C4-2B (cell line): Measurements from ENCODE around the gene FRS3.

ENCODE experiments used
- H3K27ac ChIP-seq: fragments of 450-650 bp; 2 replicates; pipeline ENCODE4 v1.5.1; 2017
- CTCF ChIP-seq: fragments of 450-650 bp; conservative IDR thresholded peaks from 2 replicates; pipeline ENCODE4 v1.5.1; 2017; ENCODE audit warnings: mild to moderate bottlenecking
- ZFX ChIP-seq: fragments of 450-650 bp; IDR thresholded peaks from 2 replicates; pipeline ENCODE4 v1.6.1; 2017

The FRS3 gene

GRCh38 chr6:41733707-41734665 is 45.7 kb downstream of the FRS3 start:
- H3K27ac ChIP-seq, result peak overlapping the region; percentile 78

GRCh38 chr6:41733360-41733706 is 46.4 kb downstream of the FRS3 start:
- no peak overlapping the region for H3K27ac ChIP-seq
- no peak for TF ChIP-seq ZFX
- TF ChIP-seq CTCF, result no peak

More at GRCh38 chr6:41733707-41734665, 45.7 kb downstream of the FRS3 start:
- TF ChIP-seq ZFX, result no peak
- no peak for TF ChIP-seq CTCF

GRCh38 chr6:41732591-41733359 is 46.9 kb downstream of the FRS3 start:
- TF ChIP-seq ZFX, result no peak
- no peak for TF ChIP-seq CTCF
- no peak overlapping the region for H3K27ac ChIP-seq

GRCh38 chr6:41732149-41732548 is 47.6 kb downstream of the FRS3 start:
- H3K27ac ChIP-seq, result no peak overlapping the region
- TF ChIP-seq CTCF (no peak), ZFX (no peak)

GRCh38 chr6:41731561-41732086 is 48.1 kb downstream of the FRS3 start:
- no peak overlapping the region for H3K27ac ChIP-seq
- TF ChIP-seq CTCF (no peak), ZFX (no peak)

GRCh38 chr6:41730531-41731436 is 48.9 kb downstream of the FRS3 start:
- H3K27ac ChIP-seq, result no peak overlapping the region

More at GRCh38 chr6:41730531-41731436, 48.9 kb downstream of the FRS3 start:
- TF ChIP-seq CTCF (no peak), ZFX (no peak)
